ENCODE results near the gene MS4A18. TPM values are rescaled to one million over a fixed set of nuclear protein-coding genes. Genes with fewer than 3 reads are reported as not detected.

Gene MS4A18
- total RNA-seq, 1 experiment from 2014 or later, result not detected

GRCh38 chr11:60771879-60772525 lies 47.5 kb downstream of the MS4A18 start:
- intact Hi-C loops (cut with micrococcal nuclease), result no loop called here
- Mint-ChIP-seq H3K36me3 (ENCODE audit: insufficient read depth, unreplicated experiment) (no peaks in the 10 kb centered on the region), H3K4me1 (ENCODE audit: insufficient read depth, unreplicated experiment) (peaks cover 7% of the 10 kb centered on the region), H3K9me3 (ENCODE audit: unreplicated experiment) (no peaks in the 10 kb centered on the region), H3K27me3 (ENCODE audit: insufficient read depth, unreplicated experiment) (no peaks in the 10 kb centered on the region), H3K27ac (ENCODE audit: low read depth, unreplicated experiment) (no peak overlapping the region), H3K4me3 (ENCODE audit: unreplicated experiment) (no peak overlapping the region)
- no peak for DNase-seq (ENCODE audit: unreplicated experiment)
- ChIA-PET POLR2A (no interaction called here), CTCF (interaction anchor here (1.0 to 7.6 kb wide), 4 partner anchors 7 to 127 kb away, joined by 4 to 72 read pairs (median 5); no protein-coding TSS in a partner anchor)
- no TSS peak for BruUV-seq (replicated peaks)
- TF ChIP-seq, protein P1, sequence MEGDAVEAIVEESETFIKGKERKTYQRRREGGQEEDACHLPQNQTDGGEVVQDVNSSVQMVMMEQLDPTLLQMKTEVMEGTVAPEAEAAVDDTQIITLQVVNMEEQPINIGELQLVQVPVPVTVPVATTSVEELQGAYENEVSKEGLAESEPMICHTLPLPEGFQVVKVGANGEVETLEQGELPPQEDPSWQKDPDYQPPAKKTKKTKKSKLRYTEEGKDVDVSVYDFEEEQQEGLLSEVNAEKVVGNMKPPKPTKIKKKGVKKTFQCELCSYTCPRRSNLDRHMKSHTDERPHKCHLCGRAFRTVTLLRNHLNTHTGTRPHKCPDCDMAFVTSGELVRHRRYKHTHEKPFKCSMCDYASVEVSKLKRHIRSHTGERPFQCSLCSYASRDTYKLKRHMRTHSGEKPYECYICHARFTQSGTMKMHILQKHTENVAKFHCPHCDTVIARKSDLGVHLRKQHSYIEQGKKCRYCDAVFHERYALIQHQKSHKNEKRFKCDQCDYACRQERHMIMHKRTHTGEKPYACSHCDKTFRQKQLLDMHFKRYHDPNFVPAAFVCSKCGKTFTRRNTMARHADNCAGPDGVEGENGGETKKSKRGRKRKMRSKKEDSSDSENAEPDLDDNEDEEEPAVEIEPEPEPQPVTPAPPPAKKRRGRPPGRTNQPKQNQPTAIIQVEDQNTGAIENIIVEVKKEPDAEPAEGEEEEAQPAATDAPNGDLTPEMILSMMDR (IDR thresholded peaks at IDR 0.05; ENCODE audit: unreplicated experiment), result no peak

GRCh38 chr11:60772666-60773065 lies 48.1 kb downstream of the MS4A18 start:
- ChIA-PET CTCF (interaction anchor here (0.7 to 7.6 kb wide), 4 partner anchors 8 to 363 kb away, joined by 4 to 72 read pairs (median 5); no protein-coding TSS in a partner anchor), POLR2A (no interaction called here)
- TF ChIP-seq, protein P1 (IDR thresholded peaks at IDR 0.05; ENCODE audit: unreplicated experiment), result no peak
- Mint-ChIP-seq H3K9me3 (ENCODE audit: unreplicated experiment) (no peaks in the 10 kb centered on the region), H3K36me3 (ENCODE audit: insufficient read depth, unreplicated experiment) (no peaks in the 10 kb centered on the region), H3K4me3 (ENCODE audit: unreplicated experiment) (no peak overlapping the region), H3K27me3 (ENCODE audit: insufficient read depth, unreplicated experiment) (no peaks in the 10 kb centered on the region), H3K27ac (ENCODE audit: low read depth, unreplicated experiment) (no peak overlapping the region), H3K4me1 (ENCODE audit: insufficient read depth, unreplicated experiment) (peaks cover 13% of the 10 kb centered on the region)
- intact Hi-C loops (cut with micrococcal nuclease), result no loop called here
- BruUV-seq (replicated peaks), result no TSS peak
- DNase-seq (ENCODE audit: unreplicated experiment), result no peak

- DNase-seq (ENCODE audit: unreplicated experiment), result no peak
- Mint-ChIP-seq H3K27me3 (ENCODE audit: insufficient read depth, unreplicated experiment) (no peaks in the 10 kb centered on the region), H3K4me3 (ENCODE audit: unreplicated experiment) (no peak overlapping the region), H3K27ac (ENCODE audit: low read depth, unreplicated experiment) (no peak overlapping the region), H3K4me1 (ENCODE audit: insufficient read depth, unreplicated experiment) (peaks cover 16% of the 10 kb centered on the region), H3K36me3 (ENCODE audit: insufficient read depth, unreplicated experiment) (no peaks in the 10 kb centered on the region), H3K9me3 (ENCODE audit: unreplicated experiment) (no peaks in the 10 kb centered on the region)
- TF ChIP-seq, protein P1 (IDR thresholded peaks at IDR 0.05; ENCODE audit: unreplicated experiment), result no peak
- BruUV-seq (replicated peaks), result no TSS peak
- ChIA-PET POLR2A (interaction anchor here (0.6 to 0.9 kb wide), 3 partner anchors 113 to 302 kb away, joined by 3 to 6 read pairs (median 3); partner anchors contain the start of gene PRPF19), CTCF (interaction anchor here (0.6 to 7.6 kb wide), 24 partner anchors 9 to 652 kb away, joined by 3 to 72 read pairs (median 4); partner anchors contain the start of genes MS4A10 and MS4A15)
- intact Hi-C loops (cut with micrococcal nuclease), result loop anchor here (1.0 to 5.0 kb wide), 7 partner anchors 56 to 413 kb away; no protein-coding TSS in a partner anchor
Observed at GRCh38 chr11:60774726-60775125, 50.2 kb downstream of the MS4A18 start.

GRCh38 chr11:60775420-60775961 lies 51.0 kb downstream of the MS4A18 start:
- TF ChIP-seq, protein P1 (IDR thresholded peaks at IDR 0.05; ENCODE audit: unreplicated experiment), result peak; percentile 82
- no TSS peak for BruUV-seq (replicated peaks)
- ChIA-PET POLR2A (interaction anchor here (0.6 to 0.9 kb wide), 3 partner anchors 112 to 301 kb away, joined by 3 to 6 read pairs (median 3); partner anchors contain the start of gene PRPF19), CTCF (interaction anchor here (0.5 to 7.6 kb wide), 36 partner anchors 9 to 1206 kb away, joined by 3 to 72 read pairs (median 4); partner anchors contain the start of genes MS4A10 and MS4A15)
- H3K27ac Mint-ChIP-seq (ENCODE audit: low read depth, unreplicated experiment), result no peak overlapping the region
- peaks cover 16% of the 10 kb centered on the region for H3K4me1 Mint-ChIP-seq (ENCODE audit: insufficient read depth, unreplicated experiment)
- intact Hi-C loops (cut with micrococcal nuclease), result loop anchor here (1.0 to 5.0 kb wide), 7 partner anchors 55 to 412 kb away; no protein-coding TSS in a partner anchor
- H3K36me3 Mint-ChIP-seq (ENCODE audit: insufficient read depth, unreplicated experiment), result no peaks in the 10 kb centered on the region
- no peaks in the 10 kb centered on the region for H3K27me3 Mint-ChIP-seq (ENCODE audit: insufficient read depth, unreplicated experiment)
- H3K9me3 Mint-ChIP-seq (ENCODE audit: unreplicated experiment), result no peaks in the 10 kb centered on the region
- no peak overlapping the region for H3K4me3 Mint-ChIP-seq (ENCODE audit: unreplicated experiment)
- DNase-seq (ENCODE audit: unreplicated experiment), result peak; percentile 79

Data from MCF 10A (cell line).